ENCODE results near the gene TPP2. TPM values are rescaled to one million over a fixed set of nuclear protein-coding genes. Genes with fewer than 3 reads are reported as not detected.
A peak's percentile ranks its signal among the peaks of the same experiment; 100 is the strongest.

Gene TPP2
- total RNA-seq, 1 experiment from 2014 or later = 58.9 TPM

DNA sequence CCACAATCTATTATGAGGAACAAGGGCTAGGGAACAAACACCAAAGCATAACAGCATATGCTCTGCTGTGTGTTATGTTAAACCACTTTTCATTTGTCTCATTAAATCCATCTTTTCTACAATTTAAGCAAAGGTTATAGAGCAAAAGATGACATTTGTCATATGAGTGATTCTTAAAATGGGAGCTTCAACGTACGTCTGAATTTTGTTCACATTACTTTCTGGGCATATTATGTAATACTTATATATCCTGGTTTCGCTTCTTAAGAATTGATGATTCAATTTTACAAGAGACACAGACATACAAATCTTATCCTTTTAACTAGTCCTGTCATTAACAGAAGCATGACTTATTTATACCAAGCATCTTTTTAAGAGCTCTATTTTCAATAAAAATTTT, 3.3 kb upstream of the TPP2 start:
- POLR2A ChIA-PET = no interaction called here
- intact Hi-C loops (cut with micrococcal nuclease; ENCODE audit: unreplicated experiment) = no loop called here
- Histone ChIP-seq H3K9me3 (no peaks in the 10 kb centered on the region), H3K27me3 (replicated peaks; ENCODE audit: control insufficient read depth, insufficient read depth, low read length) (no peaks in the 10 kb centered on the region), H3K36me3 (ENCODE audit: control insufficient read depth, insufficient read depth, low read length) (no peaks in the 10 kb centered on the region), H3K4me3 (ENCODE audit: low read depth, low read length) (no peak overlapping the region), H3K4me1 (peaks cover 2% of the 10 kb centered on the region; the same call in 1 of the 2 replicates)
- Mint-ChIP-seq H3K27me3 (ENCODE audit: insufficient read depth, unreplicated experiment) (no peaks in the 10 kb centered on the region), H3K4me1 (ENCODE audit: low read depth, unreplicated experiment) (peaks cover 6% of the 10 kb centered on the region), H3K36me3 (ENCODE audit: insufficient read depth, unreplicated experiment) (peaks cover 15% of the 10 kb centered on the region), H3K27ac (ENCODE audit: unreplicated experiment) (no peak overlapping the region), H3K4me3 (ENCODE audit: unreplicated experiment) (no peak overlapping the region), H3K9me3 (ENCODE audit: unreplicated experiment) (no peaks in the 10 kb centered on the region)
- BruUV-seq (replicated peaks) = no TSS peak
- no peak for DNase-seq
- CTCF ChIA-PET = interaction anchor here (1.3 kb wide), 1 partner anchor 131 kb away, joined by 6 read pairs; no protein-coding TSS in a partner anchor
- TF ChIP-seq, protein P1, sequence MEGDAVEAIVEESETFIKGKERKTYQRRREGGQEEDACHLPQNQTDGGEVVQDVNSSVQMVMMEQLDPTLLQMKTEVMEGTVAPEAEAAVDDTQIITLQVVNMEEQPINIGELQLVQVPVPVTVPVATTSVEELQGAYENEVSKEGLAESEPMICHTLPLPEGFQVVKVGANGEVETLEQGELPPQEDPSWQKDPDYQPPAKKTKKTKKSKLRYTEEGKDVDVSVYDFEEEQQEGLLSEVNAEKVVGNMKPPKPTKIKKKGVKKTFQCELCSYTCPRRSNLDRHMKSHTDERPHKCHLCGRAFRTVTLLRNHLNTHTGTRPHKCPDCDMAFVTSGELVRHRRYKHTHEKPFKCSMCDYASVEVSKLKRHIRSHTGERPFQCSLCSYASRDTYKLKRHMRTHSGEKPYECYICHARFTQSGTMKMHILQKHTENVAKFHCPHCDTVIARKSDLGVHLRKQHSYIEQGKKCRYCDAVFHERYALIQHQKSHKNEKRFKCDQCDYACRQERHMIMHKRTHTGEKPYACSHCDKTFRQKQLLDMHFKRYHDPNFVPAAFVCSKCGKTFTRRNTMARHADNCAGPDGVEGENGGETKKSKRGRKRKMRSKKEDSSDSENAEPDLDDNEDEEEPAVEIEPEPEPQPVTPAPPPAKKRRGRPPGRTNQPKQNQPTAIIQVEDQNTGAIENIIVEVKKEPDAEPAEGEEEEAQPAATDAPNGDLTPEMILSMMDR (IDR thresholded peaks at IDR 0.05; ENCODE audit: insufficient read depth in 1 of 2, low read depth in 1 of 2, low read length in 1 of 2, severe bottlenecking in 1 of 2, unreplicated experiment in 1 of 2) = no peak

DNA sequence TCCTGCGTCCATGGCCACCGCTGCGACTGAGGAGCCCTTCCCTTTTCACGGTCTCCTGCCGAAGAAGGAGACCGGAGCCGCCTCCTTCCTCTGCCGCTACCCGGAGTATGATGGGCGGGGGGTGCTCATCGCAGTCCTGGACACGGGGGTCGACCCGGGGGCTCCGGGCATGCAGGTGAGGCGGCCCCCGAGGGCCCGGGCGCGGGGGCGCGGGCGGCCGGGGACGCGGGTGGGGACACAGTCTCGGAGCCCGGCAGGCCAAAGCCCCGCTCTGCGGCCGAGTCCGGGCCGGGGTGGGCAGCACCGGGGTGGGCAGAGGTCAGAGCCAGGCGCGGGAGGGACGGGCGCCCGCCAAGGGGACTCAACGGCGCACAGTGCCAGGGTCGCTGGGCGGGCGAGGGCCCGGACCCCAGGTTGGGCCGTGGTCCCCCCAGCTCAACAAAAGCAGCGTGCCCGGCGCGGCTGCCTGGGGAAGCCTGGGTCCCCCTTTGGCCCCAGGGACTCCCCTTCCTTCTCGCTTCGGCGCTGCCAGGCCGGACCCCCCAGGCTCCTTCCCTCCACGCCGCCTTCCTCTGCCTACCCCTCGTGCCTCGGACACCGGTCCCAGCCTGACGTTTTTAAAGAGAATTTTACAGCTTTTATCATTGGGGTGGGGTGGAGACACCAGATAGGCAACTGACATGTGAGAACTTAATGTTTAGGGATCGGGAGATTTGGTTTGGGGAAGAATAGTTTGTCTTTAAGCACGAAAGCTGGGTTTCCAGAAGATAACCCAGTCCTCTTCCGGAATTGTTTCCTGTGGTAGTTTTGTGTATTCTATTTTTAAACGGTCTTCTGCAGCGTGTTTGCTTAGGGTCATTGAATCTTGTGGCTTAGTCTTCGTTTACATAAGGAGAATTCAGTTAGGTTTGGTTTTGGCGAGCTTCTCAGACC, 509 bp downstream of the TPP2 start:
- POLR2A ChIA-PET = interaction anchor here (1.0 to 1.8 kb wide), 5 partner anchors 9 to 248 kb away, joined by 3 to 16 read pairs (median 10); partner anchors contain the start of genes ERCC5 and TEX30
- H3K4me1 Mint-ChIP-seq (ENCODE audit: low read depth, unreplicated experiment) = peaks cover 23% of the 10 kb centered on the region
- H3K36me3 Mint-ChIP-seq (ENCODE audit: insufficient read depth, unreplicated experiment) = peaks cover 27% of the 10 kb centered on the region

DNA sequence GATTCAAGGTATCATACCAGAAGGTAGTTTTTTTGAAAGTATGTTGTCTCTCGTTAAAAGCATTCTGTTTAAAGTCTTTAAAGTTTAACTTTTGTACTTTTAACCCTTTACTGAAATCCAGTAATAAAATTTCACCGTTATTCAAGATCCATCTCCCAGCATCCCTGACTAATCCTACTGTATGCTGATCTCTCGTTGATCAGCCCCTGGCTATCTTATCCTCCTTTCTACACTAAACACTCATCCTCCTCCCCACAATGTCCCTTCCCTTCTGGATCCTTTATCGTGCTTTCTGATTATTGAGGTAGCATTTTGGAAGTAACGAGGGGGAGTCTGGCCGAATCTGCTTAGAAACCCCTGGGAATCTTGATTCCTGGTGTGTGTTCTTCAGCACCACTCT, 1.3 kb downstream of the TPP2 start:
- Mint-ChIP-seq H3K4me3 (ENCODE audit: unreplicated experiment) (peak overlapping the region; percentile 86), H3K27me3 (ENCODE audit: insufficient read depth, unreplicated experiment) (no peaks in the 10 kb centered on the region), H3K27ac (ENCODE audit: unreplicated experiment) (peak overlapping the region; percentile 91), H3K4me1 (ENCODE audit: low read depth, unreplicated experiment) (peaks cover 24% of the 10 kb centered on the region), H3K9me3 (ENCODE audit: unreplicated experiment) (no peaks in the 10 kb centered on the region), H3K36me3 (ENCODE audit: insufficient read depth, unreplicated experiment) (peaks cover 34% of the 10 kb centered on the region)
- no peak for DNase-seq
- intact Hi-C loops (cut with micrococcal nuclease; ENCODE audit: unreplicated experiment) = loop anchor here (5.0 kb wide), 1 partner anchor 304 kb away; no protein-coding TSS in a partner anchor
- TF ChIP-seq, protein P1 (IDR thresholded peaks at IDR 0.05; ENCODE audit: insufficient read depth in 1 of 2, low read depth in 1 of 2, low read length in 1 of 2, severe bottlenecking in 1 of 2, unreplicated experiment in 1 of 2) = no peak
- ChIA-PET POLR2A (no interaction called here), CTCF (interaction anchor here (1.0 to 3.1 kb wide), 2 partner anchors 10 to 127 kb away, joined by 3 to 26 read pairs; no protein-coding TSS in a partner anchor)
- Histone ChIP-seq H3K4me1 (peaks cover 3% of the 10 kb centered on the region; the same call in 1 of the 2 replicates), H3K4me3 (ENCODE audit: low read depth, low read length) (peak overlapping the region; percentile 81), H3K9me3 (no peaks in the 10 kb centered on the region), H3K27me3 (replicated peaks; ENCODE audit: control insufficient read depth, insufficient read depth, low read length) (no peaks in the 10 kb centered on the region), H3K36me3 (ENCODE audit: control insufficient read depth, insufficient read depth, low read length) (no peaks in the 10 kb centered on the region)
- BruUV-seq (replicated peaks) = TSS peak; percentile 49

More for the DNA sequence above, 509 bp downstream of the TPP2 start:
- no peaks in the 10 kb centered on the region for H3K27me3 Mint-ChIP-seq (ENCODE audit: insufficient read depth, unreplicated experiment)
- H3K27ac Mint-ChIP-seq (ENCODE audit: unreplicated experiment) = peak overlapping the region; percentile 91
- TF ChIP-seq, protein P1 (IDR thresholded peaks at IDR 0.05; ENCODE audit: insufficient read depth in 1 of 2, low read depth in 1 of 2, low read length in 1 of 2, severe bottlenecking in 1 of 2, unreplicated experiment in 1 of 2) = no peak
- peak in 1 of 2 experiments; percentile 35 for DNase-seq
- no peaks in the 10 kb centered on the region for H3K36me3 ChIP-seq (ENCODE audit: control insufficient read depth, insufficient read depth, low read length)
- H3K4me3 Mint-ChIP-seq (ENCODE audit: unreplicated experiment) = peak overlapping the region; percentile 86
- H3K9me3 Mint-ChIP-seq (ENCODE audit: unreplicated experiment) = no peaks in the 10 kb centered on the region
- no peaks in the 10 kb centered on the region for H3K9me3 ChIP-seq
- intact Hi-C loops (cut with micrococcal nuclease; ENCODE audit: unreplicated experiment) = loop anchor here (5.0 kb wide), 1 partner anchor 305 kb away; no protein-coding TSS in a partner anchor
- no peaks in the 10 kb centered on the region for H3K27me3 ChIP-seq (replicated peaks; ENCODE audit: control insufficient read depth, insufficient read depth, low read length)
- CTCF ChIA-PET = interaction anchor here (0.8 to 3.1 kb wide), 3 partner anchors 10 to 128 kb away, joined by 3 to 26 read pairs (median 3); no protein-coding TSS in a partner anchor
- H3K4me3 ChIP-seq (ENCODE audit: low read depth, low read length) = peak overlapping the region; percentile 81
- H3K4me1 ChIP-seq = peaks cover 3% of the 10 kb centered on the region; the same call in 1 of the 2 replicates
- no TSS peak for BruUV-seq (replicated peaks)
